Dendritic cell treated with granulocyte-macrophage colony-stimulating factor and Interleukin-4, amounts not matched to agents 40 ng/mL and 50 ng/mL, for 4 days (primary cell): ENCODE data around the gene PNLIPRP3.

Experiments
- H3K27ac Mint-ChIP-seq: one replicate; pipeline ENCODE4 v1.8.0; 2022; ENCODE audit warnings: mild to moderate bottlenecking, mixed read lengths
- H3K27me3 Mint-ChIP-seq: one replicate; pipeline ENCODE4 v1.8.0; 2022; ENCODE audit warnings: mild to moderate bottlenecking, mixed read lengths
- H3K36me3 Mint-ChIP-seq: one replicate; pipeline ENCODE4 v1.8.0; 2022; ENCODE audit warnings: low read depth, mixed read lengths
- H3K4me1 Mint-ChIP-seq: one replicate; pipeline ENCODE4 v1.8.0; 2022; ENCODE audit warnings: low read depth, mixed read lengths
- H3K4me3 Mint-ChIP-seq: one replicate; pipeline ENCODE4 v1.8.0; 2022; ENCODE audit warnings: mild to moderate bottlenecking, moderate library complexity, mixed read lengths
- H3K9me3 Mint-ChIP-seq: one replicate; pipeline ENCODE4 v1.8.0; 2022; ENCODE audit warnings: mixed read lengths
- intact Hi-C: fragments of 100-400 bp; cut with micrococcal nuclease; formaldehyde crosslinking; loops from one replicate; pipeline ENCODE4 v1.15.0; 2022

PNLIPRP3 gene

DNA sequence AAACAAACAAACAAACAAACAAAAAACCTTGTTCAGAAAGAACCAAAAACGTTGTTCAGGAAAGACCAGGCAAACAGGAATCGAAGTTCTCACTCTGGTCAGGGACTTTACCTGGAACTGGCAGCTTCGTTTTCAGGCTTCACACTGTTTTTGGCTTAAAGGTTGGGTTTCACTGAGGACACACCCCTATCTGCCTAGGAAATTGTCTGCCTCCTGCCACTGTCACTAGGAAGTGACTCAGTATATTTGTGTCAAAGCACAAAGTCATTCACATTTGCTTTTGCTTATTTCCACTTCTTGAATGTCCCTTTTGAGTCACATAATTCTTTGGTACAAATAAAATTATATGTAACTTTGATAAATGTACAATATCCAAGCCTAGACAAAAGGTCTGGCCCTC, 37.9 kb downstream of the PNLIPRP3 start:
- H3K4me1 Mint-ChIP-seq, result peaks cover 25% of the 10 kb centered on the region
- H3K27ac Mint-ChIP-seq, result no peak overlapping the region
- H3K4me3 Mint-ChIP-seq, result no peak overlapping the region
- no peaks in the 10 kb centered on the region for H3K9me3 Mint-ChIP-seq
- intact Hi-C loops, result no loop called here
- no peaks in the 10 kb centered on the region for H3K36me3 Mint-ChIP-seq
- H3K27me3 Mint-ChIP-seq, result no peaks in the 10 kb centered on the region

DNA sequence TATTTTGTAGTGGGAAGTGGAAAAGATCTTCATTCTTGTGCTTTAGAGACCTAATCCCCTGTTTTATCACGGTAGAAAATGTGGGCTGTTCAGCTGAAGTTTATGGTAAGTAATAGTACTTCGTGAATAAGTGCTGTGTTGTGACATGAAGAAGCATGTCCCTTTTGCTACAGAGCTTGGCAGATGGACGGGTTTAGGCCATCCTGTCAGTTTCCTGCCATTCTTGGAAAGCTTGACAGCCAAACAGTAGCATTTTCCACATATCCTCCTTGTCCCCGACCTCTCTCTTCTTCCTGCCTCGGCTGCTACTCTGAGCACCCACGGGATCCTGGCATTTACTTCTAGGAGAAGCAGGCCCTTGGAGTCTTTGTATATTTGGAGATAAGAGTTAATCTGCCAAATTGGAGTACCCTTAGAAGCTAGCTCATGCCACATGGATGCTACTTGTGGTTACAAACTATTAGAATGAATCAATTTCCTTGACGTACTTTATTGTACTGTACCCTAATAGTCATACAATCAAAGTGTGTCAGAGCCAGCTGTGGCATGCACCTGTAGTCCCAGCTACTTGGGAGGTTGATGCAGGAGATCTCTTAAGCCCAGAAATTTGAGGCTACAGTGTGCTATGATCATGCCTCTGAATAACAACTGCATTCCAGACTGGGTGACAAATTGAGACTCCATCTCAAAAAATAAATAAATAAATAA, 39.2 kb downstream of the PNLIPRP3 start:
- Mint-ChIP-seq H3K4me3 (no peak overlapping the region), H3K27me3 (no peaks in the 10 kb centered on the region), H3K9me3 (no peaks in the 10 kb centered on the region), H3K36me3 (no peaks in the 10 kb centered on the region), H3K27ac (no peak overlapping the region), H3K4me1 (peaks cover 25% of the 10 kb centered on the region)
- intact Hi-C loops, result no loop called here

DNA sequence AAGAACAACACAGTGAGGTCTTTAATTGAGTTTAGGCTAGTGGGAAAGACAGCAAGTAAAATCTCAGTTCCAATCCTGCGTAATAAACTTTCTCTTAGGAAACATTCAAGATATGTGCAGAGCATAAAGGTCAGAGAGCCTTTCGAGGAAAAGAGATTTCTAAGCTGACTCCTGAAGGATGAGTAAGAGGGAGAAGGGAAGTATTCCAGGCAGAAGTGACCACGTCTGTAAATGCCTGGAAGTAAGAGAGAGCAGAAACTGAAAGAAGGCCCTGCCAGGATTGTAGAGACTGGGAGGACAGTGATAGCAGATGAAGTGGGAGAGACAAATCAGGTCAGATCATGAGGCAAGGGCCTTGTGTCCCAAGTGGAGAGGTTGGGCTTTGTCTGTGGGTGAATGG, 41.8 kb downstream of the PNLIPRP3 start:
- H3K4me1 Mint-ChIP-seq, result peaks cover 29% of the 10 kb centered on the region
- H3K4me3 Mint-ChIP-seq, result no peak overlapping the region
- H3K27ac Mint-ChIP-seq, result no peak overlapping the region
- H3K27me3 Mint-ChIP-seq, result no peaks in the 10 kb centered on the region
- H3K36me3 Mint-ChIP-seq, result no peaks in the 10 kb centered on the region
- intact Hi-C loops, result no loop called here
- no peaks in the 10 kb centered on the region for H3K9me3 Mint-ChIP-seq

- Mint-ChIP-seq H3K9me3 (no peaks in the 10 kb centered on the region), H3K4me3 (no peak overlapping the region), H3K4me1 (peaks cover 22% of the 10 kb centered on the region), H3K27me3 (no peaks in the 10 kb centered on the region), H3K36me3 (no peaks in the 10 kb centered on the region), H3K27ac (no peak overlapping the region)
- intact Hi-C loops, result no loop called here
Measured at GRCh38 chr10:116470071-116470470, 42.4 kb downstream of the PNLIPRP3 start.

- no peaks in the 10 kb centered on the region for H3K9me3 Mint-ChIP-seq
- no peak overlapping the region for H3K4me3 Mint-ChIP-seq
- no peaks in the 10 kb centered on the region for H3K27me3 Mint-ChIP-seq
- intact Hi-C loops, result no loop called here
- H3K4me1 Mint-ChIP-seq, result peaks cover 18% of the 10 kb centered on the region
- no peak overlapping the region for H3K27ac Mint-ChIP-seq
- no peaks in the 10 kb centered on the region for H3K36me3 Mint-ChIP-seq
Measured at GRCh38 chr10:116470768-116471415, 43.2 kb downstream of the PNLIPRP3 start.

DNA sequence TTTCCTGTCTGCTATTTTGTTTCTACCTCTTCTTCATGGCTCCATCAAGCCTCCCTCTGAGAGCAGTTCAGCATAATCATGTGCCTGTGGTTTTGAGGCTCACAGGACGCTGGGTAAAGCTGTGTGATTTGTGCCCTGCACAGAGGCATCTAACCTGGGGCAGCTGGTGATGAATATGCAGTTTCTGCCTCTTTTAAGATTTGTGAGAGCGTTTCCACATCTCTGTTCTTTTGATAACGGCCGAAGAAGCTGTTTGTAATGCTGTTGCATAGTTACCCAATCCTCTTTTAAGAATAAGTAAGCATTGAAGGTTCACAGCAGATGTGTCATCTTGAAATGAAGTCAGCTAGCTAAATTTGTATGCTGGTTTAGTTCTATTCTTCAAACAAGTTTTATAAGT, 45.2 kb downstream of the PNLIPRP3 start:
- H3K4me3 Mint-ChIP-seq, result no peak overlapping the region
- intact Hi-C loops, result no loop called here
- H3K4me1 Mint-ChIP-seq, result peaks cover 18% of the 10 kb centered on the region
- H3K9me3 Mint-ChIP-seq, result no peaks in the 10 kb centered on the region
- no peaks in the 10 kb centered on the region for H3K27me3 Mint-ChIP-seq
- H3K27ac Mint-ChIP-seq, result no peak overlapping the region
- no peaks in the 10 kb centered on the region for H3K36me3 Mint-ChIP-seq

GRCh38 chr10:116475866-116476265, 48.2 kb downstream of the PNLIPRP3 start:
- Mint-ChIP-seq H3K4me3 (no peak overlapping the region), H3K27ac (no peak overlapping the region), H3K4me1 (peaks cover 6% of the 10 kb centered on the region), H3K36me3 (no peaks in the 10 kb centered on the region), H3K27me3 (no peaks in the 10 kb centered on the region), H3K9me3 (no peaks in the 10 kb centered on the region)
- intact Hi-C loops, result no loop called here

- H3K36me3 Mint-ChIP-seq, result no peaks in the 10 kb centered on the region
- no peak overlapping the region for H3K27ac Mint-ChIP-seq
- H3K27me3 Mint-ChIP-seq, result no peaks in the 10 kb centered on the region
- no peaks in the 10 kb centered on the region for H3K9me3 Mint-ChIP-seq
- peaks cover 6% of the 10 kb centered on the region for H3K4me1 Mint-ChIP-seq
- H3K4me3 Mint-ChIP-seq, result no peak overlapping the region
- intact Hi-C loops, result no loop called here
Measured at GRCh38 chr10:116476461-116476860, 48.8 kb downstream of the PNLIPRP3 start.

DNA sequence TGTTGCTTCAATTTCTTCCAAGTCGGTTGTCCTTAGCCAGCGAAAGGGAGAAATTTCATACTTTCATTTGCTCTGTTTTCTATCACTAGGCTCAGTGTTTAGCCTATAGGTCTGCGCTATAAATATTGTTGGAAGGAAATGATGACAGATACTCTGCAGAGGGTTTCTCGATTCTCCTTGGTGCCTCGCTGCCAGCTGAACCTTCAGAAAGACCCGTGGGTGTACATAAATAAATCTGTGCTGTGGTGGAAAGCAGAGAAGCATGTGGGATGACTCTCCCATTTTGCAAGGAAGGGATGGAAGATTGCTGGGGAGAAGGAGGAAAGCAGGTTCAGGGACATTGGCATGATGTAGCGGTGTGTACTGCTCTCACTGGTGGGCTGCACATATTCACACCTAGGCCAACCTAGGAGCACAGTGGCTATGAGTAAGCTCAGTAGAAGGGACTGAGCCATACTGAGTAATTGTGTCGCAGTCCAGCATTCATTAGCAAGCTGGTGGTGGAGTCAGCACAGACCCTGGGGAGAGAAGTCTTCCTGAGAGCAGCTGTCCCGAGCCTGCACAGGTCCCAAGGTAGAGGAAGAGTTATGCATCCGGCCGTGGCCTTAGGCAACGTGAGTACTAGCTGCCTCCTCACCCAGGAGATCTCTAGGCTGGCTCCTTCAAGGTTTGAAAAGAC, 50.5 kb downstream of the PNLIPRP3 start:
- H3K4me1 Mint-ChIP-seq, result no peaks in the 10 kb centered on the region
- intact Hi-C loops, result no loop called here
- no peaks in the 10 kb centered on the region for H3K36me3 Mint-ChIP-seq
- no peaks in the 10 kb centered on the region for H3K9me3 Mint-ChIP-seq
- no peak overlapping the region for H3K27ac Mint-ChIP-seq
- no peak overlapping the region for H3K4me3 Mint-ChIP-seq
- H3K27me3 Mint-ChIP-seq, result peaks cover 2% of the 10 kb centered on the region

DNA sequence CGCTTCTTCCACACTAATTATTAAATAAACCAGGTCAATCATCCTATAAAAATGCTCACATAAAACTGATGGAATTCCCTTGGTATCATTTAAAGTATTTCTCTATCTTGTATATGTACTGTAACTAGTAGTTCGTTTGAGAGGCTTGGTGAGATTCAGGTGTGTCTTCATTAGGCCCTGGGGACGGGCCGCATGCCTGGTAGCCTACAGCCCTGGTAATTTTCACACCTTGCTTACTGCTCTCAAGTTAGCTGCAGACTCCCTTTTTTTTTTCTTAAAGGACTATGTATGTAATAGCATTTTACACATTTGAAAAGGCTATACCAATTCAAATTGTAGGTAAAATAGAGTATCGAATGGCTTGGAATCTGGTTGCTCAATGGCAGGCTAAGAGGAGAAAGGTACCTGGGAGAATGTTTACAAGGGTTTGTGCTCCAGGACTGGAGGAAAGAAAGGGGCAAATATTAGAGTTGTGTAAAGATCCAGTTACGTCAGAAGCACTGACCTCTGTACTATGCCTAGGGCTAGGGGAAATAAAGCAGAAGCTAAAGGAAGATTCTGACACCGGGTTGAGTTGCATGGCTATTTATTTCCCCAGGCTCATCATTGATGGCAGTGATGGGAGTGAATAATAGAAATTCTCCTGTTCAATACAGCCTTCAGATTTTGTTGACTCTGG, 59.3 kb downstream of the PNLIPRP3 start:
- Mint-ChIP-seq H3K4me1 (no peaks in the 10 kb centered on the region), H3K36me3 (no peaks in the 10 kb centered on the region), H3K9me3 (no peaks in the 10 kb centered on the region), H3K27ac (no peak overlapping the region), H3K27me3 (peaks cover 4% of the 10 kb centered on the region), H3K4me3 (no peak overlapping the region)
- intact Hi-C loops, result no loop called here

- H3K36me3 Mint-ChIP-seq, result no peaks in the 10 kb centered on the region
Measured at GRCh38 chr10:116487522-116488430, 60.1 kb downstream of the PNLIPRP3 start.

GRCh38 chr10:116489460-116489859, 61.8 kb downstream of the PNLIPRP3 start:
- intact Hi-C loops, result no loop called here
- Mint-ChIP-seq H3K4me3 (no peak overlapping the region), H3K9me3 (no peaks in the 10 kb centered on the region), H3K4me1 (no peaks in the 10 kb centered on the region), H3K27ac (no peak overlapping the region), H3K36me3 (no peaks in the 10 kb centered on the region), H3K27me3 (peaks cover 2% of the 10 kb centered on the region)

More at GRCh38 chr10:116487522-116488430, 60.1 kb downstream of the PNLIPRP3 start:
- no peaks in the 10 kb centered on the region for H3K4me1 Mint-ChIP-seq
- H3K9me3 Mint-ChIP-seq, result no peaks in the 10 kb centered on the region
- H3K27me3 Mint-ChIP-seq, result peaks cover 2% of the 10 kb centered on the region
- no peak overlapping the region for H3K27ac Mint-ChIP-seq
- no peak overlapping the region for H3K4me3 Mint-ChIP-seq
- intact Hi-C loops, result no loop called here

DNA sequence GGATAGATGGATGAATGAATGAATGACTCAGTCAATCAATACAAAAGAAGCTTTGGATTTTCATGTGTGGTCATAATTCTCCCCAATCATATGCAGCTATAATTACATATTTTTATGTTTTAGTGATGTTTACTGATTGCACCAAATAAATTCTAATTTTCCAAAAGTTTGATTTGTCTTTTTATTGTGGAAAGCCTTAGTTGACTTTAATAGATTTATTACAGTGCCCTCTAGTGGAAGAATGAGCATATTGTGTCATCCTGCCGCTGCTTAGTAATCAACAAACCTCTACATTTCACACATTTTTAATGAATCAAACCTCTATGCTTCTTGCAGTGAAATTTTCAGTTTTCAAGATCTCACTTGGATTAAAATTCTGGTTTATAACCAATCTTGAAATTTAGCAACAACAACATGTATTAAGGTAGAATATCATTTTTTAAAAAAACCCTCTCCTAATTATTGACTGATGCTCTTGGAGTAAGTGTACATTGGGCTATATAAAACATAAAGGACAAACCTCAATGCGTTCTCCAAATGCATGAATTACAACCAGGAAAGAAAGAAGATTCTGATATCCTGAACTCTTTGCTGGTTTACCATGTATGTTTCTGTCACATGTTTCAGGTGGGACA, 62.5 kb downstream of the PNLIPRP3 start:
- no peak overlapping the region for H3K27ac Mint-ChIP-seq
- H3K9me3 Mint-ChIP-seq, result no peaks in the 10 kb centered on the region
- no peaks in the 10 kb centered on the region for H3K4me1 Mint-ChIP-seq
- H3K27me3 Mint-ChIP-seq, result peaks cover 2% of the 10 kb centered on the region
- no peaks in the 10 kb centered on the region for H3K36me3 Mint-ChIP-seq
- no peak overlapping the region for H3K4me3 Mint-ChIP-seq
- intact Hi-C loops, result loop anchor here (1.0 kb wide), 1 partner anchor 46 kb away; no protein-coding TSS in a partner anchor
